Uterus (tissue), 4 donors: Measurements from ENCODE around the gene DCDC2B. TPM values are rescaled to one million over a fixed set of nuclear protein-coding genes. Genes with fewer than 3 reads are reported as not detected.

Experiments
- DNase-seq, 2 donors: peaks; one replicate each; pipeline ENCODE4 v3.0.0-alpha.2; 2019 to 2020
- H3K27ac ChIP-seq, 2 donors: fragments of 200-600 bp; sonication (generic); 1 replicate in 1 of 2; 2 replicates in 1 of 2; pipeline ENCODE4 v1.5.1; 2016 to 2018
- H3K27me3 ChIP-seq, 2 donors: fragments of 200-600 bp; sonication (generic); one replicate each; pipeline ENCODE4 v1.5.1; 2018 to 2019; ENCODE audit warnings: control low read depth in 1 of 2
- H3K36me3 ChIP-seq, 2 donors: fragments of 200-600 bp; sonication (generic); one replicate each; pipeline ENCODE4 v1.5.1; 2019; ENCODE audit warnings: control low read depth in 1 of 2
- H3K4me1 ChIP-seq, 2 donors: fragments of 200-600 bp; sonication (generic); one replicate each; pipeline ENCODE4 v1.5.1; 2018 to 2019; ENCODE audit warnings: control low read depth in 1 of 2
- H3K4me3 ChIP-seq, 2 donors: fragments of 200-600 bp; sonication (generic); 1 replicate in 1 of 2; 2 replicates in 1 of 2; pipeline ENCODE4 v1.5.1; 2018 to 2019; ENCODE audit warnings: mild to moderate bottlenecking in 1 of 2
- H3K9me3 ChIP-seq, 2 donors: fragments of 200-600 bp; sonication (generic); one replicate each; pipeline ENCODE4 v1.5.1; 2019; ENCODE audit warnings: control low read depth in 1 of 2
- CTCF ChIP-seq, 4 experiments: fragments of 200-600 bp in 2 of 4; fragments of 450-650 bp in 2 of 4; sonication (generic) in 2 of 4; IDR thresholded peaks; one replicate each; pipeline ENCODE4 v1.5.1; 2016 to 2019; ENCODE audit warnings: antibody characterized with exemption in 4 of 4, mild to moderate bottlenecking in 2 of 4, moderate library complexity in 1 of 4
- POLR2A ChIP-seq, 2 donors: fragments of 450-650 bp; IDR thresholded peaks; one replicate each; pipeline ENCODE4 v1.6.1; 2016; ENCODE audit warnings: antibody characterized with exemption in 2 of 2, mild to moderate bottlenecking in 1 of 2, moderate library complexity in 1 of 2
- intact Hi-C: fragments of 100-400 bp; cut with DNase I; formaldehyde crosslinking; loops from one replicate; pipeline ENCODE4 v1.15.1; 2023; ENCODE audit warnings: low total_unique reads
- total RNA-seq, 4 donors: library from RNA; depleted of rRNA in 3 of 4; stranded (reverse); fragments of >200 nt in 3 of 4; gene quantifications; one replicate each; pipeline versions ENCODE4 v1.1.0 to v1.2.4, GENCODE V29; 2014 to 2023
- donor health status: DM: yes; HTN: yes; CAD: no.

The DCDC2B gene
- total RNA-seq, 4 donors from 2014 or later, result 0.26 to 0.62 TPM; not detected in 2

DNA sequence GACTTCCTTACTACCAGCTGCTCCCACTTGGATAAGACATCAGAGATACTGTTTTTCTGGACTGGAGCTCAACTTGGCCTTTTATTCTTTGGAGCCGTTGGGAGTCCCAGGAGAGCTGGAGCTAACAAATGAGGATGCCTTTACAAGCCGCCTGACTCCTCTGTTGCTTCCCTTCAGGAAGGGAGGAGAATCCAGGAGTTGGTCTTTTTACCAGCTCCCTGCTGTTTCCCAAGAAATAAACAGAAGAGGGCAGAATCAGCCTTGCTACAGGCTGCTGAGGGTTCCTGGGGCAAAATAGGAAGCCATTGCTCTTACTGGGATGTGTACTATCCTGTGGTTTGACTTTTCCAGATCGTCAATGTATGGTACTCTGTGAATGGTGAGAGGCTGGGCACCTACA lies 14.8 kb downstream of the DCDC2B start:
- no peaks in the 10 kb centered on the region for H3K36me3 ChIP-seq
- no peak for TF ChIP-seq CTCF (IDR thresholded peaks at IDR 0.05)
- TF ChIP-seq POLR2A (IDR thresholded peaks at IDR 0.05), result no peak
- peaks cover 4 to 18% of the 10 kb centered on the region in 2 donors for H3K4me1 ChIP-seq
- intact Hi-C loops, result no loop called here
- no peak for DNase-seq
- H3K27me3 ChIP-seq, result no peaks in the 10 kb centered on the region
- H3K4me3 ChIP-seq, result no peak overlapping the region
- no peaks in the 10 kb centered on the region for H3K9me3 ChIP-seq
- peak overlapping the region; percentile 89 to 98 for H3K27ac ChIP-seq

DNA sequence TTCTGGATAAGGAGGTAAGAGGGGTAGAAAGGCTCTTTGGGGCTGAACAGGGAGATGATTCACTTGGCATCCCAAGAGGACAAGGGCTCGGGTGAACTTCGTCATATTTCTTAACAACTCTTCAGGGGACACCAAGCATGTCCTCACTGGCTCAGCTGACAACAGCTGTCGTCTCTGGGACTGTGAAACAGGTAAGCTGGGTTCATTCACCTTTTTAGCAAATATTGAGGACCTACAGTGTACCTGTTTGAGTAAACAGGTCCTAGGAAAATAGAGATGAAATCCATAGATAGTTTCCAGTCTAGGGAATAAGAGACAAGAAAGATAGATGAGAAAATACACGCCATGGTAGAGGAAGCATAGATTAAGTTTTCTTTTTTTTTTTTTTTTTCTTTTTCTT lies 15.4 kb downstream of the DCDC2B start:
- H3K27me3 ChIP-seq, result no peaks in the 10 kb centered on the region
- no peaks in the 10 kb centered on the region for H3K36me3 ChIP-seq
- H3K9me3 ChIP-seq, result no peaks in the 10 kb centered on the region
- no peak overlapping the region for H3K27ac ChIP-seq
- no peak for DNase-seq
- intact Hi-C loops, result no loop called here
- no peak for TF ChIP-seq CTCF (IDR thresholded peaks at IDR 0.05)
- TF ChIP-seq POLR2A (IDR thresholded peaks at IDR 0.05), result no peak
- H3K4me1 ChIP-seq, result peaks cover 4 to 18% of the 10 kb centered on the region in 2 donors
- H3K4me3 ChIP-seq, result no peak overlapping the region

DNA sequence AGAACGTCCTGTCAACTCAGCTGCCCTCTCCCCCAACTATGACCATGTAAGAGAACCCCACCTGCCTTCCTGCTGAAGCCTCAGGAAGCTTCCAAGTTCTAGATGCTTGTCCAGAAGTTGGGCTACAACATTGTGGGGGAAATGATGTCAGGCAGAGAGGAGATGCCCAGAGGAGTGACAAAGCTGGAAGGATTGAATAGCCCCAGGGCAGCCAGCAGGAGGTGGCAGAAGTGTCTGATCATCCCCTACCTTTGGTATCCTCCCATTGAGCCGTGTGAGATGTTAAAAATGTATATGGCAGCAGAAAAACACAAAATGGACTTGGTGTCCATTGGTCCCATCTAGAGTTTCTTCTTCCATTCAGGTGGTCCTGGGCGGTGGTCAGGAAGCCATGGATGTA lies 19.9 kb downstream of the DCDC2B start:
- TF ChIP-seq POLR2A (IDR thresholded peaks at IDR 0.05) (no peak), CTCF (IDR thresholded peaks at IDR 0.05) (no peak)
- Histone ChIP-seq H3K27ac (no peak overlapping the region), H3K4me3 (no peak overlapping the region), H3K27me3 (no peaks in the 10 kb centered on the region), H3K36me3 (no peaks in the 10 kb centered on the region), H3K4me1 (peaks cover 0 to 4% of the 10 kb centered on the region in 2 donors), H3K9me3 (no peaks in the 10 kb centered on the region)
- DNase-seq, result no peak
- intact Hi-C loops, result no loop called here

DNA sequence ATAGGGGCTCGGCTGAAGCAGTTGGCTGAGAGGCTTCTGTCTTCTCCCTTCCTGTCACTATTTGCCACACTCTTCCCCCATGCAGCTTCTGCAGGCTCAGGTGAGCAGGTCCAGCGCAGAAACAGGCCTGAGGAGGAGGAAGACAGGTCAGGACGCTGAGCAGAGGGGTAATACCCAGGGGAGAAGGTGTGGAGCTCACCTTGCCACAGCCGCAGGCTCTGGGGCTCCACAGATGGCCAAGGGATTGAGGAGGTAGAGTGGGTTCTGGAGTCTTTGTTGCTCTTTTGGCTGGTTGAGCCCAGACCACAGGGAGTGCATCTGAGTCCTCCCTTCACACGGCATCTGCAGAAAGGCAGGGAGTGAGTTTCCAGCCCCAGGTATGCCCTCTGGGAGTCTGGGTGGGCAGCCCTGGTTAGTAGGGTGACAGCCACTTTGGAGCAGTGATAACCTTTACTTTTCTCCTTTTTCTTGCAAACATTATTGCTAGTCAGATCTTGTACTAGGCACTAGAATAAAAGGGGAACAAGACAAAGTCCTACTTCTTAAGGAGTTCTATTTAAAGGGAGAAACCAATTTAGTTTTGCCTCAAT lies 23.0 kb downstream of the DCDC2B start:
- Histone ChIP-seq H3K36me3 (no peaks in the 10 kb centered on the region), H3K4me3 (no peak overlapping the region), H3K27me3 (no peaks in the 10 kb centered on the region), H3K27ac (no peak overlapping the region), H3K4me1 (no peaks in the 10 kb centered on the region), H3K9me3 (no peaks in the 10 kb centered on the region)
- DNase-seq, result no peak
- TF ChIP-seq POLR2A (IDR thresholded peaks at IDR 0.05) (no peak), CTCF (IDR thresholded peaks at IDR 0.05) (no peak)
- intact Hi-C loops, result no loop called here

- H3K27ac ChIP-seq, result no peak overlapping the region
- H3K4me3 ChIP-seq, result no peak overlapping the region
- no peaks in the 10 kb centered on the region for H3K36me3 ChIP-seq
- intact Hi-C loops, result no loop called here
- no peaks in the 10 kb centered on the region for H3K27me3 ChIP-seq
- no peaks in the 10 kb centered on the region for H3K9me3 ChIP-seq
- no peaks in the 10 kb centered on the region for H3K4me1 ChIP-seq
- no peak for TF ChIP-seq POLR2A (IDR thresholded peaks at IDR 0.05)
- no peak for DNase-seq
Observed at GRCh38 chr1:32232558-32233304, 23.8 kb downstream of the DCDC2B start.
